GM10847 (cell line): ENCODE data around the gene C18orf63.

ENCODE experiments used
- POLR2A ChIP-seq: IDR thresholded peaks from 2 replicates; pipeline ENCODE4 v1.6.1; 2011; ENCODE audit not compliant: insufficient read length; ENCODE audit errors: extremely low read depth

Gene C18orf63

DNA sequence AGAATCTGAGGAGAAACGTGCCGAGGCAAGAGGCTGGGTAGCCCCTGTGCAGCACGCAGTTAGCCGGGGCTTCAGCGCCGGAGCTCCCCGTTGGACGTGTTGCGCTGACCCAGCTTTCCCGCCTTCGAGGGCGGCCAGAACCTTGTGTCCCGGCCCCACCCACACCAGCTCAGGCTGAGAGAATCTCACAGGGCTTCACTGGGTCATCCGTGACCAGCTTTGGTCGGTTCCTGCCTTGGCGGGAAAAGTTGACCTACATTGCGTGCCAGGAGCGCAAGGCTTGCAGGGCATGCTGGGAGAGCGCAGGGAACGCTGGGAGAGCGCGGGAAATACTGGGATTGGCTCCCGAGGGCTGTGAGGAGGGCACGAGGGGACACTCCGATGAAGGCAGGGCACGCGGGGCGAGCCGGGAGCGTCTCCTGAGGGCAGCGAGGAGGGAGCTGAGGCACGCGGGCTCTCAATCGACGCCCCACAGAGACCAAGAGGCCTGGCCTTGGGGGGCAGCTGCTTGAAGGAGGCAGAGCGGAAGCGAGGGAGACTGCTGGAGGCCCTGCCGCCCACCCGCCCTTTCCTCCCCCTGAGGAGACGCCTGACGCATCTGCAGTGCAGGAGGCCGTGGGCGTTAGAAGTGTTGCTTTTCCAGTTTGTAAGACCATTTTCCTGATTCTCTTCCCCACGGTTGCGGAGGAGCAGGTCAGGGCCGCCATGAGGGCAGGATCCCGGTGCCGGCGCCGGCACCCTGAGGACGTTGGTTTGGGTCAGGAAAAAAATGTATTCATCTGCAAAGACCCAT, at the start of gene C18orf63:
Gene C18orf63 (plus strand): TSS at position 376 of the 793 bp plus-strand sequence. CDS start 2,027 bp downstream, outside the sequence.
- no peak for TF ChIP-seq POLR2A

DNA sequence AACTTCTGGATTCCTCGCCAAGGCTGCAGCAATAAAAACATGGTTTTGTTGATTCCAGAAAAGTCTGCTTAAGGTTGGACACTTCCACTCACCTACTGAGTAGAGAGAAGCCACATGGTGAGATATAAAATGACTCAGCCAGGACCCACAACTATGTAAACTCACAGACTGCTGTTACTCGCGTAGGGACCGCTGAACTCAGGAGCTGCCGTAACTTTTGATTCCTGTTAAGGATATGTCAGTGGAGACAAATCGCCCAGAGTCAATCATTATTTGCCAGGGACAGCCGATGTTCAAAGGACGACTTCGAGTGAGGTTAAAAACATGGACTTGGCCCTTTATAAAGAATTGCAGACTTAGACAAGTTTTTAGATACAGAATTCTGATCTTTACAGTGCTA, 49.5 kb upstream of the C18orf63 start:
- TF ChIP-seq POLR2A = no peak

DNA sequence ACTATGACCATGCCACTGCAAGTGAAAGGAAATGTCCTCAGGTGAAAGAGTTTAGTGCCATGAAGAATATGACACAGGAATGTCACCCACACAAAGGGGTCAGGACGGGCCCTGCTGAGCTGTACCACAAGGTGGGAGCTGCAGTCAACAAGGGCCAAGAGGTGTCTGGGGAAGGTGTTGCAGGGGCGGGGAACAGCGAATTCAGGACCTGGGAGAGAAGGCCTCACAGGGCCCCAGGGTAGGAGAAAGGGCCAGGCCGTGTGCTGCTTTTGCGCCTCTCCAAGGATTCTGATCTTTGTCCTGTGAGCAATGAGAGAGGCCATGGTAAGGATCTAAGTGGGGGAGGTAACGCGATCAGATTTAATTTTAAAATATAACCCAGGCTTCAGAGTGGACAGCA, 47.5 kb upstream of the C18orf63 start:
- TF ChIP-seq POLR2A = no peak

DNA sequence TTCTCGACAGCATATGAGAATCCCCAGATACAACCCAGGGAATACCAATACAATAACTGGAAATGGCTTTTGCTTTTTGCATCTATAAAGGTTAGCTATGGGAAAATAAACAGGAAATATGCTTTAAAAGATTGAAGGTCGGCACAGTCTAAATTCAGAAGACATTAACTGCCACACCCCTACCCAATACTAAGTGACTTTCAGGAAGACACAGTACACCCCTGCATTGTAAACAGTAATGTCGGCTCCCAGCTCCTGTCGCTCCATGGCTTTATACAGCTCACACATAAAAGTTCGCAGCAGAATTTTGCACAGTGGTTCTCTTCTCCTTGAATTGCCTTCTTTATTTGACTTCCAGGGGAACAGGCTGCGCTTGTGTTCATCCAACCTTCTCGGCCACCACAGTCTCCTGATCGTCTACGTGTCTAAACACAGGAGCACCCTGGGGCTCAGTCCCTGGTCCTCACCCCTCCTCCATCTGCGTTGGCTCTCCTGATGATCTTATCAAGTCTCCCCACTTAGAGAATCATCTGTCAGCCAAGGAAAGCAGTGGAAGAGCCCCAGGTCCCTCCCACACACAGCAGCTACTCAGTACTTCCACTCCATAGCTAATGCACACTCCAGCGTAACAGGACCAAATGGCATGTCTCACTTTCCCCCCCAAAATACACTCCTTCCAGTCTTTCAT, 46.6 kb upstream of the C18orf63 start:
- TF ChIP-seq POLR2A = no peak

DNA sequence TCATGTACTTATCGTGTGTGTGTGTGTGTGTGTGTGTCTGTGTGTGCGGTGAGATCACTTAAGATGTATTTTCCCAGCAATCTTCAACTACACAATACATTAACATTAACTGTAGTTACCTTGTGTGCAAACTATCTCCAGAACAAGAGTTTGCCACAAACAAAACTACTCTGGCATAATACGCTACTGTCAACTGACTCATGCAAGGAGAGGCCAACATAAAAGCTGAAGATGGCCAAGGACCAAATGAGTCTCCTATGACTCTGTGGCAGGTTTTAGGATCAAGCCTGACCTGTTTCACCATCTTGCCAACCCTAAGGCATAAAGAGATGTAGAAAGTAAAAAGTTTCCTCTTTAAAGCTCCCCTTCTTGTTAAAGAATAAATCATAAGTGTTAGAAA, 44.0 kb upstream of the C18orf63 start:
- no peak for TF ChIP-seq POLR2A

DNA sequence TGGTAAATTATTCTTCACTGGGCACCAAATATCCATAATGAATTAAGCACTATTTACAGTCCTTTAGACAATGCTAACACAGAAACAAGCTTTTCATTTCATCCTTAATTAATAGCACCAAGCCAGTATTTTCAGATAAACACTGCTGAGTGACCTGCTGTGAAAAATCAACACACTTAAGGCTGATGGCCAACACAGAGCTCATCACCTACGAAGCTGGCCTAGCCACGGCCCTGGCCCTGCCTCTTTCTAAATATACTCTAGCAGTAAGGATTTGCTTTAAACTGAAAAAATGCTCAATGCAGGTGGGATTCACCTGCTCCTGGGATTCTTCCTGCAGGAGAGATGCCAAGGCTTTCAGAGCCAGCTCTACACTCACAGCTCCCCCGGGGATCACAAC, 42.2 kb upstream of the C18orf63 start:
- TF ChIP-seq POLR2A = no peak

DNA sequence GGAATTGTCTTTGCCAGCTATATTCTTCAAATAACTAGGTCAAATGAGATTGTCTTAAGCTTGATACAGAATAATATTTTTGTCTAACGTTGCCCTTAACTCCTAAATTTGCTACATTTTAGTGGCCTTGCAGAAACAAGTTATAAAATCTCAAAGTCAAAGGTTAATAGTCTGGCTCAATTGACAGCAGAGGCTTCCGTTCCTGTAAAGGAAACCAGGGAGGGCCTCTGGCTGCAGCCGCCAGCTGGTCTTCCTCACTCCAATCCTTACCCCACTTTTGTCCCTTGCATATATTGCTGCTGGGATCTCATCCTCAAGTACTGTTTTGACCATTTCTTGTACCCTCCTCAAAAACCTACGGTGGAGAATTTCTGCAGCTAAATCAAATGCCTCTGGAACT, 40.9 kb upstream of the C18orf63 start:
- no peak for TF ChIP-seq POLR2A

DNA sequence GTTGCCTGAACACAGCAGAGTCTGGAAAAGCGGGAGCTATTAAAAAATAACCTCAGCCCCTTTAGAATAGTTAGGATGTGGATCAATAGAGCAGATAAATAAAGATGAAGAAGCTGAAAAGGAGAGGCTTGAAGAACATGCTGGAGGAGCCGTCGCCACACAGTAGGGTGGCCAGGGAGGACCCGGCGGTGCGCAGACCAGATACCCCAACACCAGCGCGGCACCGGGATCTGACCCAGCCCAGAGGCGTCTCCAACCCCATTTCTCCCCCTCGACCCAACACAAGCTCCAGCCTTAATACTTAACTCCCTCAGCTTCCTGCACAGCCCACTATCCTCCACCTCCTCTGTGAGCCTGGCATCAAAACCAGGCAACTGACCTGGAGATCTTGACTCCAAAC, 39.9 kb upstream of the C18orf63 start:
- no peak for TF ChIP-seq POLR2A

DNA sequence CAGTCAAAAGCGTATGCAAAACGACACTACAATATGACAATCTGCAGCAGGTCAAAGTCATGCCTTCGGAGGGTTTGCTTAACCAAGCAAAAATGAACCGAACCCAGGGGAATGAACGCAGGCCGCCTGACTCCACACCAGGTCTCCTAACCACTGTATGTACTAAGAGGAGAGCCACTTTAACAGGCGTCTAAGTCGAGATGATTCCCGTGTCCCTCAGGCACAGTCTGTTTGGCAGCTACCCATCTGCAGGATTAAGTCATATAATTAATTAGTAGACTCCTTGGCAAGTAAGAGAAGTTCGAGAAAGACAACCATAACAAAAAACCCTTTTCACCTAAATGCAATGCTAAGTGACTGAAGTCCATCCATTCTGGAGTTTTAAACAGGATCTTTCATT, 39.0 kb upstream of the C18orf63 start:
- TF ChIP-seq POLR2A = no peak

DNA sequence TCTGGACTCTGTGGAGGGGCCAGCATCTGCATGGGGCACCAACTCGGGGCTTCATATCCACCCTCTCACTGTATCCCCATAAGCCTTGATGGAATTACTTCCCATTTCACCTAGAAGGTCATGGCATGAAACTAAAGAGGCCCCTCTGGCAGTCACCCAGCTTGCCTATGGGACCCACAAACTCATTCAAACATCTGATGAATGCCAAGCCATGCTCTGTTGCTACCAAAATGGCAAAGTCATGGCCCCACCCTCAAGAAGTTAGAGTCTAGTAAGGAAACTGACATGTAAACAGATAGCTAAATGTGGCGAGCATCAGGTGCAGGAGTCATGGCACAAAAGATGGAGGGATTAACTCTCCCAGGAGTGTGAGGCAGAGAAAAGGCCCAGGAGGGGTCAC, 38.3 kb upstream of the C18orf63 start:
- TF ChIP-seq POLR2A = no peak

DNA sequence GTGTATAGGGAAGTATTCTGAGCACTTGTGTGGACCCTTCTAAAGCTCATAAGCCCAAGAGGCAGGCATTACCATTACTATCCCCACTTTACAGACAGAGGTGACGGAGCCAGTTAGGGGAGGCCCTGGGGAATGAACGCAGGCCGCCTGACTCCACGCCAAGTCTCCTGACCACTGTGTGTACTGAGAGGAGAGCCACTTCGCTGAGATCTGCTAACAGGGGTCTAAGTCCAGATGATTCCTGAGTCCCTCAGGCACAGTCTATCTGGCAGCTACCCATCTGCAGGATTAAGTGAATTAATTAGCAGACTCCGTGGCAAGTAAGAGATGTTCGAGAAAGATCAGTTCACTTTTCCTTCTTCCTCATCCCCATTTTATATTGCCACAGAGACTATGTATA, 37.6 kb upstream of the C18orf63 start:
- TF ChIP-seq POLR2A = no peak

DNA sequence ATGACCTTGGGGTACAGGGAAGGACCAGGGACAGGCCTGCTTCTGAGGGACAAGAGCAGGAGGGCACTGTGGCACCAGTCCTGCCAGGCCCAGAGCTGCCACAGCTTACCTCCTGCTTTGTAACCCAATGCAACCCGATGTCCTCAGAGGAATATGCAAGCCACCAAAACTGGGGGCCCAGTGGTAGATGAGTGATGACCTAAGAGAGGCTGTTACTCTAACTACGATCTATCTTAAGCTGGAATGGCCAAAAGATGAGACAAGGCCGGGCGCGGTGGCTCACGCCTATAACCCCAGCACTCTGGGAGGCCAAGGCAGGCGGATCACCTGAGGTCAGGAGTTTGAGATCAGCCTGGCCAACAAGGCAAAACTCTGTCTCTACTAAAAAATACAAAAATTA, 36.7 kb upstream of the C18orf63 start:
- no peak for TF ChIP-seq POLR2A

DNA sequence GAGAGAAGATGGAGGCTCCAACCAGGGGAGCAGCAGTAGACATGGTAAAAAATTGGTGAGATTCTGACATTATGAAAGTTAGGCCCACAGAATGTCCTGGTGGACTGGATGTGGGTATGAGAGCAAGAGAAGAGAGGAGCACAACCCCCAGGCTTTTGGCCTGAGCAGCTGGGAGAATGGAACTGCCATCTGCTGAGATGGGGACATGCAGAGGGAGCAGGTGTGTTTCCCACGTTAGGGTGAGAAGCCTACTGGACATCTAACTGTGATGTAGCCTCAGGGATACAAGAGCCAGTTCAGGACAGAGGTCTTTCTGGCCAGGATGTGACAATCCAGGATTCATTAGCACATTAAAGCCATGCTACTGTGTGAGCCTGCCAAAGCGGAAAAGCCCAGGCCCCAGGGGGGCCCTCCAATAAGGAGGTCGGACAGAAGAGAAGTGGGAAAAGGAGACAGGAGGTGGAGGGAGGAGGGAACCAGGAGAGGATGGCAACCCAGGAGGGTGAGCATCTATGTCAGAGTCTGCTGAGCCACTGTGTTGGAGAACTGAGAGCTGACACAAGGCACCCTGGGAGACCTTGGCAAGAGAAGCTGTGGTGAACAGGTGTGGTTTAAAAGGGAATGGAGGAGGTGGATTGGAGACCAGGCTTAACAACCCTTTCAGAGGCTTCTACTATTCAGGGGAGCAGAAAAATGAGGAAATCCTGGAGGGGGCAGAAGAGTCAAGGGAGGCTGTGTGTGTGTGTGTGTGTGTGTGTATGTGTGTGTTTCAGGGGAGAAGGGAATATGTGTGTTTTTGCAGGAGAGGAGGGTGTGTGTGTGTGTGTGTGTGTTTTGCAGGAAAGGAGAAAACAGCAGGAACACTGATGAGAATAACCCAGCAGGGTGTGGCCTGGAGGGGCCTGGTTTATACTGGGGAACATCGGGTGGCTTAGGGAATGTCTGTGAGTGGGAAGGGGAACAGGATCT, 34.3 kb upstream of the C18orf63 start:
- no peak for TF ChIP-seq POLR2A

DNA sequence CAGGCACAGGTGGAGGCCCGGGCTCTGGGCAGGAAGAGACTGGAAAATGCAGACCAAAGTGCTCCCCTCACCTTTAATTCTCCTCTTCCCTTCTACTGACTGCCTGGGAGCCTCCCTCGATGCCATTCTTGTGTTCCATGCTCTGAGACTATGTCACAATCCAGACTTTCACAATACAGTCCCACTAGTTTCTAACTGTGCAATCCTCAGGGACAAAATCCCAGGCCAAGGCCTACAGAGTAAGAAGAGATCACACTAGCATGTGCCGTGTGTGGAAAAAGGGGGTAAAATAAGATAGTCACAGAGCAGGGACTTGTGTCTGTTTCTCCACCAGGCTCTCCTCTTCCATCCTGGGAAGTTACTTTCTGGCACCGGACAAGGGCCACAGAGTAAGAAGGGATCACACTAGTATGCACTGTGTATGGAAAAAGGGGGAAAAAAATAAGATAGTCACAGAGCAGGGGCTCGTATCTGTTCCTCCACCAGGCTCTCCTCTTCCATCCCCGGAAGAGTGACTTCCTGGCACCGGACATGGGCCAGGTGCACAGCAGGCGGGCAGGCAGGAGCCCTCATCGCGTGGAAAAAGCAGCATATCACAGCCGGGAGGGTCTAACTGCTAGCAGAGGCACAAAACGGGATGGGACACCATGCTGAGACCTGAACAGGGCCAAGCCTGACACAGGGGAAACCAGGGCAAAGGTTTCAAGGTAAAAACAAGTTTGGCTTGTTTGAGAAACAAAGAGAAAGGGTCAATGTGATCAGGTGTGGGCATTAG, 33.5 kb upstream of the C18orf63 start:
- TF ChIP-seq POLR2A = no peak
